Fibroblast of pulmonary artery (primary cell): ENCODE results near the gene SPDYE2.
"Not testable (repeated sequence)": the region's sequence is repeated elsewhere in the genome, so short reads cannot be mapped to it uniquely, and the experiment has no call there.

ENCODE experiments used
- DNase-seq: peaks from one replicate; pipeline ENCODE4 v3.0.0-alpha.2; 2010; ENCODE audit warnings: low read depth
- H3K4me3 ChIP-seq: replicated peaks from 2 replicates; pipeline ENCODE4 v1.5.1; 2011; ENCODE audit warnings: low read depth, mild to moderate bottlenecking, control low read depth, low read length, moderate library complexity

SPDYE2 gene

DNA sequence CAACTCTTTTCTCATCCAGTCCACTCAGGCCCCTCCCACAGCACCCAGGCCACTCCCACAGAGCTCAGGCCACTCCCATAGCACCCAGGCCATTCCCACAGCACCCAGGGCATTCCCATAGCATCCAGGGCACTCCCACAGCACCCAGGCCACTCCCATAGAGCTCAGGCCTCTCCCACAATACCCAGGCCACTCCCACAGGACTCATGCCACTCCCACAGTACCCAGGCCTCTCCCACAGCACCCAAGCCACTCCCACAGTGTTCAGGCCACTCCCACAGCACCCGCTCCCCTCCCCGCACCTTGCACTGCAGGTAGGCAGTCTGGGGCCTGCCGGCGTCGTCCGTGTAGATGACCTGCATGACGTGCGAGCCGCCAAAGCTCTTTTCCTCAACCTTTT lies 38.8 kb downstream of the SPDYE2 start:
- not testable (repeated sequence) for DNase-seq, H3K4me3 ChIP-seq

DNA sequence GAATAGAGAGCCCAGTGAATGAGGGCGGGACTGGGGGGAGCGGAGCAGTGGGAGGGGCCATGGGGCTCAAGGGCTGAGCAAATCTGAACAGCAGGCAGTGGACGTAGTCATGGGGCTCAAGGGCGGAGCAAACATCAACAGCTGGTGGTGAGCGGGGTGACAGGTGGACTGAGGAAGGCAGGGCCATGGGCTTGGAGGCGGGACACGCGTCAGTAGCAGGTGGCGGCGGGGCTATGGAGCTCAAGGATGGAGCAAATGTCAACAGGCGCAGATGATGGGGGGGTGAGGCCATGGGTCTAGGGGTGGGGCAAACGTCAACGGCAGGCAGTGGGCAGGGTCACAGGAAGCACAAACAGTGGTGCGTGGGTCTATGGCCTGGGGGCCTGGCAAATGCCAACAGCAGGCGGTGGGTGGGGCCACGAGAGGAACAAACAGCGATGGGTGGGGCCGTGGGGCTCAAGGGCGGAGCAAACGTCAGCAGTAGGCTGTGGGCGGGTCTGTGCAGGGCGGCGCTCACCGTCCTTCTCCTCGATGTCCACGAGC lies 41.5 kb downstream of the SPDYE2 start:
- H3K4me3 ChIP-seq, DNase-seq: not testable (repeated sequence)

- H3K4me3 ChIP-seq, DNase-seq: not testable (repeated sequence)
Measured at GRCh38 chr7:102593637-102594334, 42.8 kb downstream of the SPDYE2 start.

DNA sequence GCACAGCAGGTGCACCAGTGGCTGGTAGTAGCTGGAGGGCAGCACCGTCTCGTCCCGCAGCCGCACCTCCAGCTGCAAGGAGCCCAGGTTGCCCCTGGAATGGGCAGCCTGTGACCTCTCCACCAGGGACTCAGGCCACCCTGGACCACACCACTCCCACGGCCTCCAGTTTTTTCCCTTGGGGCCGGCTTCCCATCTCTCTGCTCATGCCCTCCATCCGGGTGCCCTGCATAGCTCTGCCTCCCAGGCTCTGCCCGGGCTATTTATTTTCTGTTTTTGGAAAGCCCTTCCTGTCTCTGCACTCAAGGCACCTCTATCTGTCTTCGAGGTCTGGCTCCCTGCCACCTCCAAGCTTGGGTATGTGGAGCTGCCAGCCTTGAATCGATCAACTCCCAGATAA lies 45.0 kb downstream of the SPDYE2 start:
- not testable (repeated sequence) for DNase-seq, H3K4me3 ChIP-seq

- H3K4me3 ChIP-seq, DNase-seq: not testable (repeated sequence)
Measured at GRCh38 chr7:102599699-102600098, 48.7 kb downstream of the SPDYE2 start.

GRCh38 chr7:102602317-102602716 lies 51.3 kb downstream of the SPDYE2 start:
- DNase-seq, result not testable (repeated sequence)

GRCh38 chr7:102604431-102605145 lies 53.6 kb downstream of the SPDYE2 start:
- not testable (repeated sequence) for DNase-seq, H3K4me3 ChIP-seq

More at GRCh38 chr7:102602317-102602716, 51.3 kb downstream of the SPDYE2 start:
- H3K4me3 ChIP-seq, result not testable (repeated sequence)

DNA sequence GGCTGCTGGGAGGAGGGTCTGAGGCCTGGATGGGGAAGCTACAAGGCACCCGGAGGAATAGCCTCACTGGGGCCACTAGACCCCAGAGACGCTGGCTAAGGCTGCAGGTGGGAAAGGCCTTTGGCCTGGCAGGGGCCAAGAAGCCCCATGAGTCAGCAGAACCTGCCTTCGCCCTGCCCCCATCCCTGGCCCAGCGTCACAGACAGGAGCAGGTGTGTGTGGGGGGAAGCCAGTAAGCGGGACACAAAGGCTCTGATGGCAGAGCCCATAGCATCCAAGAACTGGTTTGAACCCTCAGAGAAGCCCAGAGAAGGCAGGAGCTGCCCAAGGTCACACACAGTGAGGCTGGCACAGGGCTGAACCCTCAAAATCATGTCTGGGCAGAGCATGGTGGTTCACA lies 55.8 kb downstream of the SPDYE2 start:
- H3K4me3 ChIP-seq, result not testable (repeated sequence)

GRCh38 chr7:102609734-102610133 lies 58.7 kb downstream of the SPDYE2 start:
- DNase-seq, H3K4me3 ChIP-seq: not testable (repeated sequence)

More for the DNA sequence above, 55.8 kb downstream of the SPDYE2 start:
- not testable (repeated sequence) for DNase-seq

DNA sequence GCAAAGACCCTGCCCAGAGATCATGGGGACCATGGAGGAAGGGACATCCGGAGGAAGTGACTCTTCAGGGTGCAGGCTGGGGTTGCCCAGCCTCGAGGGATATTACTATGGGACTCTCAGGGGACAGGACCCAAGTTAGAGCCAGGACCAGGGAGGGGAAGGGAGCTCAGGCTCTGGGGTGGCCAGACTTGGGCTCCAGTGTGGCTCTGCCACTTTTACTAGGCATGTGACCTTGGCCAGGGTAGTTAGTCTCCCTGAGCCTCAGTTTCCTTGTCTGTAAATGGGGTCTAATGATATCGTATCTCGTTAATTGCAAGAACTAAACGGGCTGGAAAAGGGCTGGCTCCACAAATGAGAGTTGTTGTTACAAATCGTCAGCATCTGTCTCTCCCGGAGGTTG lies 59.4 kb downstream of the SPDYE2 start:
- not testable (repeated sequence) for H3K4me3 ChIP-seq, DNase-seq

- DNase-seq, H3K4me3 ChIP-seq: not testable (repeated sequence)
Measured at GRCh38 chr7:102611013-102611674, 60.1 kb downstream of the SPDYE2 start.

DNA sequence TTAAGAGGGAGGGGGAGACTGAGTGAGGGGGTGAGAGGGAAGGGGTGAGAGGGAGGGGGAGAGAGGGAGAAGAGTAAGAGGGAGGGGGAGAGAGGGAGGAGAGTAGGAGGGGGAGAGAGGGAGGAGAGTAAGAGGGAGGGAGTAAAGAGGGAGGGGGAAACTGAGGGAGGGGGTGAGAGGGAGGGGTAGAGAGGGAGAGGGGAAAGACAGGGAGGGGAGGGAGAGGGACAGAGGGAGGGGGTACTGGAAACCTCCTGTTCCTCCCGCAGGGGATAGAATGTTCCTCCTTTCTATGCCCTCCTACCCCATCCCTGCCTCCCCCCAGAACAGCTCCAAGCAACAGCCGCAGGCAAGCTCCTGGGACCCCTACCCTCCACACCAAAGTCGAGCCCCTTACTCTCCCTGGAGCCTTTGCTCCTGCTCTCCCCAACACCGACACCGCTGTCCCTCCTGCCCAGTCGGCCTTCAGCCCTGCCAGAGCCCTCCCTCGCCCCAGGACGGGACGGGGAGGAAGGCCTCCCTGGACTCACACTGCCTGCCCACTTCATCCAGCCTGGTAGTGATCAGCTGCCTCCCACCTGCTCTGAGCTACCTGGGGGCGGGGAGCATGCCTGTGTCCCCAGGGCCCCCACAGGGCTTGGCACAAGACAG lies 60.8 kb downstream of the SPDYE2 start:
- H3K4me3 ChIP-seq, result not testable (repeated sequence)
- peak; percentile 18 for DNase-seq
